ENCODE results near the gene GALNT17. TPM values are rescaled to one million over a fixed set of nuclear protein-coding genes. Genes with fewer than 3 reads are reported as not detected.

Gene GALNT17
- total and polyA plus RNA-seq, 12 donors: 15.1 to 87.0 (median 55.4) TPM

- peaks cover 0 to 9% (median 0%) of the 10 kb centered on the region in 11 donors for H3K9me3 ChIP-seq
- DNase-seq (no peak), ATAC-seq (no peak)
- no peak overlapping the region for H3K4me3 ChIP-seq
- H3K27me3 ChIP-seq: peaks cover 0 to 8% (median 0%) of the 10 kb centered on the region in 7 donors
- no peak overlapping the region for H3K27ac ChIP-seq
- WGBS, 2 donors: 47 to 56% methylated on average over 3 of the region's 3 CpGs
- peaks cover 0 to 3% (median 0%) of the 10 kb centered on the region in 9 donors for H3K4me1 ChIP-seq
- H3K36me3 ChIP-seq: no peaks in the 10 kb centered on the region
- intact Hi-C loops (cut with DNase I): loop anchor here in 1 of 10 donors (10.0 kb wide), 1 partner anchor 487 kb away; no protein-coding TSS in a partner anchor
- no peak for TF ChIP-seq CTCF (IDR thresholded peaks at IDR 0.05)
Measured at GRCh38 chr7:71721742-71722141, 589.8 kb downstream of the GALNT17 start.

- no peaks in the 10 kb centered on the region for H3K36me3 ChIP-seq
- WGBS, 2 donors: 13 to 14% methylated on average over 7 of the region's 7 CpGs
- ATAC-seq: peak in 5 of 8 donors; percentile 31 to 71 (median 48)
- intact Hi-C loops (cut with DNase I): loop anchor here in 1 of 10 donors (10.0 kb wide), 1 partner anchor 489 kb away; no protein-coding TSS in a partner anchor
- no peak overlapping the region for H3K27ac ChIP-seq
- no peak for TF ChIP-seq CTCF (IDR thresholded peaks at IDR 0.05)
- peaks cover 0 to 6% (median 0%) of the 10 kb centered on the region in 7 donors for H3K27me3 ChIP-seq
- no peak for DNase-seq
- H3K4me1 ChIP-seq: peaks cover 0 to 3% (median 0%) of the 10 kb centered on the region in 9 donors
- H3K4me3 ChIP-seq: no peak overlapping the region
- H3K9me3 ChIP-seq: peaks cover 0 to 9% (median 0%) of the 10 kb centered on the region in 11 donors
Measured at GRCh38 chr7:71723859-71724258, 591.9 kb downstream of the GALNT17 start.

DNA sequence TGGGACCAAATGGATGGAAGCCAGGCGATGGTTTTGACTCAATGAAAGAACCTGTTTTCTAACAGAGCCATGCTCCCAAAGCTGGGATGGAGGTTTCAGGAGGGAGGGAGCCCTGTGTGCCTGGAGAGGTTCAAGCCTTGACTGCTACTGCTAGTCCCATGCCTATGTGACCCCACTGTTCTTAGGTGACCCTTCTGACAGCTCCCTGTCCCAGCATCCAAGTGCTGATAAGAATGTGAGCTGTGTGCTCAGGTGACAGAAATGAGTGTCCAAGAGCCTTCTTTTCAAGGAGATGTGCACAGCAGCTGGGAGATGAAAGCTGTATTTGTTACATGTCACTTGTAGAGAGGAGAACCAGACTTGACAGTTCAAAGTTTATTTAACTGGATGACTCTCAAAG, 595.4 kb downstream of the GALNT17 start:
- ATAC-seq: peak in 1 of 8 donors; percentile 31
- intact Hi-C loops (cut with DNase I): loop anchor here in 1 of 10 donors (10.0 kb wide), 1 partner anchor 493 kb away; no protein-coding TSS in a partner anchor

DNA sequence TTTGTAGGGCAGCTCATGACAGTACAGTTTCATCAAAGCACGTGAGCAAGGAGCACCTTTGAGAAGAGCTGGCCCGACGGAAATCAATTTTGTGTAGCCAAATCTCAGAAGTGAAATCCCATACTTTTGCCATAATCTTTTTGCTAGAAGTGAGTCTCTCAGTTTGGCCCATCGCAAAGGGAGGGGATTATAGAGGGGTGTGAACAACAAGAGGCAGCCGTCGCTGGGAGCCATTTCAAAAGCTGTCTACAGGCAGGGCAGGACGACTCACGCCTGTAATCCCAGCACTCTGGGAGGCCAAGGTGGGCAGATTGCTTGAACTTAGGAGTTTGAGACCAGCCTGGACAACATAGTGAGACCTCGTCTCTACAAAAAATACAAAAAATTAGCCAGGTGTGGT, 599.8 kb downstream of the GALNT17 start:
- 82 to 88% methylated on average over 9 of the region's 9 CpGs for WGBS, 2 donors
- Histone ChIP-seq H3K4me3 (no peak overlapping the region), H3K27ac (no peak overlapping the region), H3K36me3 (no peaks in the 10 kb centered on the region), H3K9me3 (peaks cover 0 to 6% (median 0%) of the 10 kb centered on the region in 11 donors), H3K4me1 (peaks cover 0 to 4% (median 0%) of the 10 kb centered on the region in 9 donors), H3K27me3 (peaks cover 0 to 3% (median 0%) of the 10 kb centered on the region in 7 donors)
- DNase-seq (no peak), ATAC-seq (no peak)
- no peak for TF ChIP-seq CTCF (IDR thresholded peaks at IDR 0.05)
- intact Hi-C loops (cut with DNase I): loop anchor here in 7 of 10 donors (2.0 to 10.0 kb wide), 11 partner anchors 207 to 907 kb away; partner anchors contain the start of gene GALNT17 (in 1 of the 7)

More for the DNA sequence above, 595.4 kb downstream of the GALNT17 start:
- Histone ChIP-seq H3K36me3 (no peaks in the 10 kb centered on the region), H3K9me3 (peaks cover 0 to 6% (median 0%) of the 10 kb centered on the region in 11 donors), H3K4me3 (no peak overlapping the region), H3K27me3 (peaks cover 0 to 6% (median 0%) of the 10 kb centered on the region in 7 donors), H3K27ac (no peak overlapping the region), H3K4me1 (peaks cover 0 to 3% (median 0%) of the 10 kb centered on the region in 9 donors)
- TF ChIP-seq CTCF (IDR thresholded peaks at IDR 0.05): no peak
- 76 to 83% methylated on average over 1 of the region's 1 CpG for whole genome bisulfite sequencing, 2 donors
- no peak for DNase-seq
